GM23248 (cell line): ENCODE data around the gene RXFP4.

Experiments
- EZH2 ChIP-seq: fragments of 200-600 bp; sonication (generic); IDR thresholded peaks from 2 replicates; pipeline ENCODE4 v1.6.1; 2018; ENCODE audit warnings: antibody characterized with exemption, mild to moderate bottlenecking; ENCODE audit not compliant: insufficient read depth, poor library complexity, severe bottlenecking
- EZH2phosphoT487 ChIP-seq: fragments of 200-600 bp; sonication (generic); IDR thresholded peaks from 2 replicates; pipeline ENCODE4 v1.6.1; 2018; ENCODE audit warnings: antibody characterized with exemption, moderate library complexity, mild to moderate bottlenecking, low read depth; ENCODE audit not compliant: insufficient read depth

- no peak for TF ChIP-seq EZH2
- TF ChIP-seq EZH2phosphoT487 = no peak
Observed at GRCh38 chr1:155974208-155975115, 33.0 kb downstream of the RXFP4 start.
